ENCODE results near the gene AURKA. TPM values are rescaled to one million over a fixed set of nuclear protein-coding genes. Genes with fewer than 3 reads are reported as not detected.

AURKA gene
- total and polyA plus RNA-seq, 2 of the 8 experiments (the other 6 are each of a cell fraction or from before 2014, with no cell fraction given) = 45.8 to 84.8 TPM

DNA sequence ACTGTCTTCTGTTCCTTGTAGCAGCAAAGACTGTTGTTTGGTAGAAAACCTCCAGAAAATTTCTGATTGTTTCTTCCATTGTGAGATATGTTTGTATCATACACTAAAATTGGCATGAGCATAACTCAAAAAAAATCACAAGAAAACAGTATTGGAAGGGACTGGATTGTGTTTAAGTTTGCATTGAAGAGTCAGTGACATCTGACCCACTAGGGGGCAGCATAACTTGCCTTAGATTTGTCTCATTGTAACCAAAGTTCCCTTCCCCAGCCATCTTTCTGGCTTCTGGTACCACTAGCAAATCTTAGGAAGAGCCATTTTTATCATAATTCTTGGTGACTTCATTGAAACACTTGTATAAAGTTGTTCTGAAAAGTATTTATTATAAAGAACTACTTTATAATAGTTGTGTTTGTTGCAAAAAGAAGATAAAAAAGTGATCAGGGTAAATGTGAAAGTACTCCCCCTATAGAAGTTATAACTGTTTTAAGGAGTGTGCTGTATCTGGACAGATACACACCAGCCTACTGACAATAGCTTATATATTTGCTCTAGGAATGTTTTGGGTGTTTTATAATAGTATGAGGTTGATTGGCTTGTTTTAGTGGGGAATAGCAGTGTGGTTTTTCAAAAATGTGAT lies 8.1 kb upstream of the AURKA start:
- Histone ChIP-seq H3K23ac (ENCODE audit: insufficient read length) (no peak overlapping the region), H2AFZ (ENCODE audit: low read length) (no peak overlapping the region), H2BK20ac (ENCODE audit: low read length) (no peak overlapping the region), H2BK120ac (replicated peaks; ENCODE audit: low read depth, low read length) (no peak overlapping the region), H3K4me2 (ENCODE audit: insufficient read depth in 1 of 2, low read depth in 2 of 2, low read length in 2 of 2) (no peak overlapping the region), H3K9ac (replicated peaks in 1 of 4; ENCODE audit: extremely low read depth in 1 of 4, low read depth in 3 of 4, low read length in 3 of 4) (no peak overlapping the region), H3K4me3 (ENCODE audit: extremely low read depth in 1 of 4, insufficient read depth in 2 of 4, low read depth in 3 of 4, low read length in 4 of 4) (no peak overlapping the region), H4K8ac (ENCODE audit: extremely low read depth, insufficient read depth, low read length) (no peak overlapping the region), H2AK5ac (ENCODE audit: low read depth, low read length) (no peak overlapping the region), H3K27ac (ENCODE audit: low read depth, low read length) (no peak overlapping the region), H3K79me2 (ENCODE audit: control insufficient read depth in 1 of 2, insufficient read depth in 2 of 2, low read length in 2 of 2) (peaks cover 0 to 27% of the 10 kb centered on the region in 2 experiments; a peak in 2 of 4 replicates), H4K91ac (replicated peaks; ENCODE audit: insufficient read length, low read length) (no peak overlapping the region), H2BK5ac (ENCODE audit: low read depth, low read length) (no peak overlapping the region), H3K27me3 (replicated peaks in 1 of 4; ENCODE audit: control insufficient read depth in 3 of 4, extremely low read depth in 1 of 4, insufficient read depth in 3 of 4, low read length in 3 of 4) (no peaks in the 10 kb centered on the region), H3K23me2 (ENCODE audit: low read depth, low read length) (no peaks in the 10 kb centered on the region), H2BK15ac (ENCODE audit: low read length) (no peak overlapping the region), H3K9me3 (ENCODE audit: insufficient read depth in 2 of 2, low read depth in 1 of 2, low read length in 1 of 2) (no peaks in the 10 kb centered on the region), H3K4ac (replicated peaks; ENCODE audit: insufficient read length, low read depth, low read length) (no peak overlapping the region), H3K79me1 (ENCODE audit: low read depth, low read length) (peaks cover 2% of the 10 kb centered on the region; the same call in 1 of the 2 replicates), H2BK12ac (ENCODE audit: low read depth, low read length) (no peak overlapping the region), H4K20me1 (replicated peaks in 1 of 2; ENCODE audit: control insufficient read depth in 1 of 2, insufficient read depth in 2 of 2, low read length in 2 of 2) (peaks cover under 1 to 4% of the 10 kb centered on the region in 2 experiments), H4K5ac (ENCODE audit: insufficient read length, low read depth, low read length) (no peak overlapping the region), H3K4me1 (replicated peaks in 1 of 4; ENCODE audit: control insufficient read depth in 3 of 4, insufficient read depth in 4 of 4, low read length in 3 of 4) (no peaks in the 10 kb centered on the region), H3K18ac (ENCODE audit: extremely low read depth, low read length) (no peak overlapping the region), H3K14ac (ENCODE audit: insufficient read length) (no peak overlapping the region), H3K36me3 (ENCODE audit: control insufficient read depth in 2 of 4, insufficient read depth in 4 of 4, low read length in 3 of 4) (peaks cover 44 to 91% (median 73%) of the 10 kb centered on the region in 4 experiments), H3K56ac (replicated peaks; ENCODE audit: insufficient read length, low read depth, low read length) (no peak overlapping the region)
- ChIA-PET POLR2A (ENCODE audit: partially characterized antibody) (no interaction called here), CTCF (ENCODE audit: partially characterized antibody) (interaction anchor here (0.6 to 1.6 kb wide), 5 partner anchors 13 to 178 kb away, joined by 3 to 5 read pairs (median 4); no protein-coding TSS in a partner anchor)
- FAIRE-seq = no peak
- DNase-seq (ENCODE audit: low read depth in 1 of 2, low spot score in 2 of 2) = peak in 1 of 2 experiments; percentile 55
- TF ChIP-seq TBP (IDR thresholded peaks at IDR 0.05; ENCODE audit: low read depth, low read length) (no peak), SAP30 (IDR thresholded peaks at IDR 0.05; ENCODE audit: insufficient read depth, insufficient replicate concordance, low read length) (no peak), CREB1 (IDR thresholded peaks at IDR 0.05) (no peak), HDAC6 (IDR thresholded peaks at IDR 0.05; ENCODE audit: low read depth, low read length) (no peak), RAD21 (IDR thresholded peaks at IDR 0.05 in 1 of 2, conservative IDR thresholded peaks at IDR 0.05 in 1 of 2; ENCODE audit: low read depth in 2 of 2, low read length in 2 of 2) (peak; percentile 45 to 56)
- TF ChIP-seq, protein P1, sequence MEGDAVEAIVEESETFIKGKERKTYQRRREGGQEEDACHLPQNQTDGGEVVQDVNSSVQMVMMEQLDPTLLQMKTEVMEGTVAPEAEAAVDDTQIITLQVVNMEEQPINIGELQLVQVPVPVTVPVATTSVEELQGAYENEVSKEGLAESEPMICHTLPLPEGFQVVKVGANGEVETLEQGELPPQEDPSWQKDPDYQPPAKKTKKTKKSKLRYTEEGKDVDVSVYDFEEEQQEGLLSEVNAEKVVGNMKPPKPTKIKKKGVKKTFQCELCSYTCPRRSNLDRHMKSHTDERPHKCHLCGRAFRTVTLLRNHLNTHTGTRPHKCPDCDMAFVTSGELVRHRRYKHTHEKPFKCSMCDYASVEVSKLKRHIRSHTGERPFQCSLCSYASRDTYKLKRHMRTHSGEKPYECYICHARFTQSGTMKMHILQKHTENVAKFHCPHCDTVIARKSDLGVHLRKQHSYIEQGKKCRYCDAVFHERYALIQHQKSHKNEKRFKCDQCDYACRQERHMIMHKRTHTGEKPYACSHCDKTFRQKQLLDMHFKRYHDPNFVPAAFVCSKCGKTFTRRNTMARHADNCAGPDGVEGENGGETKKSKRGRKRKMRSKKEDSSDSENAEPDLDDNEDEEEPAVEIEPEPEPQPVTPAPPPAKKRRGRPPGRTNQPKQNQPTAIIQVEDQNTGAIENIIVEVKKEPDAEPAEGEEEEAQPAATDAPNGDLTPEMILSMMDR (IDR thresholded peaks at IDR 0.05; ENCODE audit: control extremely low read depth in 1 of 3, insufficient read depth in 1 of 3, low read depth in 1 of 3, low read length in 3 of 3) = peak in 2 of 3 experiments; percentile 45 to 83; a peak in 2 of 4 replicates

Measured in H1 (cell line).